ENCODE results near the gene SAMM50. TPM values are rescaled to one million over a fixed set of nuclear protein-coding genes. Genes with fewer than 3 reads are reported as not detected.

SAMM50 gene
- total RNA-seq, 1 donor from 2014 or later = 38.7 TPM

DNA sequence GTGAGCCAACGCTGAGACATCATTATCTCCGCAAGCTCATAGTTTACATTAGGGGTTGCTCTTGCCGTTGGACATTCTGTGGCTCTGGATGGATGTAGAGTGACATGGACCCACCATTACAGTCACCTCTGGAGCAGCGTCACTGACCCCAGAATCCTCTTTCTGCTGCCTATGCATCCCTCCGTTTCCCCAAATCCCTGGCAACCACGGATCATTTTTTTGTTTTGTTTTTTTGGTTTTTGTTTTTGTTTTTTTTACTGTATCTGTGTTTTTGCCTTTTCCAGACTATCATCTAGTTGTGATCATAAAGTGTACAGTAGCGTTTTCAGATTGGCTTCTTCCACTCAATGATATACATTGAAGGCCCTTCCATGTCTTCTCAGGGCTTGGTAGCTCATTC is 72.8 kb downstream of the SAMM50 start:
- DNase-seq (ENCODE audit: low spot score) = no peak

GRCh38 chr22:44029069-44029468 is 73.8 kb downstream of the SAMM50 start:
- no peak for DNase-seq (ENCODE audit: low spot score)

GRCh38 chr22:44030051-44030701 is 74.9 kb downstream of the SAMM50 start:
- DNase-seq (ENCODE audit: low spot score) = no peak

- DNase-seq (ENCODE audit: low spot score) = no peak
These were observed 75.5 kb downstream of the SAMM50 start for GRCh38 chr22:44030702-44031082.

DNA sequence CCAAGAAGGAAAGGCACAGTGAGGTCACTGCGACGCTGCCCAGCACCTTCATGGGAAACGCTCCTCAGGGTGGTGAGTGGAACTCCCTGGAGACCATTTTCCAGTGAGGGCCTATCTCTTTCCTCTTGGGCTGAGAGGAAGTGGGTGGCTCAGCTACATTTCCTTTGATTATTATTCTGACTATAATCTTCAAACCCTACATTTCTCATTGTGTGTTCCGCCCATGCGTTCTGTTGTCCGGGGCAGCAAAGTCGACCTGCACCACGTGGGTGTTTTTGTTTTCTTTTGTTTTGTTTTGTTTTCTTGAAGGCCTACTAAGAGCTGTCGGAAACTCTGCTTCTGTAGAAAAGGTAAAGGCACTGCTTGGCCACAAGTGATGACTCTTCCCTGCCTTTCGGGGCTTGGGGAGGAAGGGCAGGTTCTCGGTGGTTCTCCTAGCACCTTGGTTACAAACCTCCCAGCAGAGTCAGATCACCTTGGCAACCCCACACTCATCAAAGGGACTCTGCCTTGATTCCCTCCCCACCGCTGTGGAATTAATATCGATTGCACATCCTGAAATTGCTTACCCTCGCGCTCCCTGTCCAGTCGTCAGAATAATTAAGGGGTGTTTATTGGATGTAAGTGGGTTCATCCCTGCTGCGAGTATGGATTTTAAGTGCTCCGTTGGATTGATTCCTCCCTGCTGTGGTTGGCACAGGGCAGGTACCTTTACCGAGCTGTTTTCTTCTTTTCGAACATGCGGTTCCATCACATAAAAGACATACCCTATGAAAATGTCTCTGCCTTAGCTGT is 76.1 kb downstream of the SAMM50 start:
- DNase-seq (ENCODE audit: low spot score) = no peak

DNA sequence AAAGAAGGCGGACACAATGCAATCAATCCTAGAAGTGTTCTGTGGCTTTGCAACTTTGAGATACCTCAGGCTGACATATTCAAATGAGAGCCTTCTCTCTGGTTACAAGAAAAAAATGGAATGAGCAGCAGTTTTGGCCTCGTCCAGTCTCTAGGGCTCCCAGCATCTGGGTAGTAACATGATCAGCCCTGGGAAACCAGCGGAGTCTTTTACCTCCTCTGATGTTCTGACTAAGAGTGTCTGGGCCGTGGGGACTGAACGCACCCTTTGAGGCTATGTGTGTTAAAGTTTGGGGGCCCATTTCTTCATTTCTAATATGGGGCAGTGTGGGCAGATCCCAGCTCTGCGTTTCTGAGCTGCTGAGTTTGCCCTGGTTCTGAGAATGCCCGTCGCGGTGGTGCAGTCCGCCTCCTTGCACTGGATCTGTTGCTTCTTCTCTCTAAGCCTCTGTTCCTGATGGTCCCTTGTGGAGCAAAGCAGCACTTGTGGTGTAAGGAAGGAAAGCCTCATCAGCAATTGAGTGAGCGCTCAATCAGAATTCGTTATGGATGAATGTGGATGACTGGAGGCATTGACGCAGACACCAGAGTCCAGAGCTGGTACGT is 77.0 kb downstream of the SAMM50 start:
- DNase-seq (ENCODE audit: low spot score) = no peak

DNA sequence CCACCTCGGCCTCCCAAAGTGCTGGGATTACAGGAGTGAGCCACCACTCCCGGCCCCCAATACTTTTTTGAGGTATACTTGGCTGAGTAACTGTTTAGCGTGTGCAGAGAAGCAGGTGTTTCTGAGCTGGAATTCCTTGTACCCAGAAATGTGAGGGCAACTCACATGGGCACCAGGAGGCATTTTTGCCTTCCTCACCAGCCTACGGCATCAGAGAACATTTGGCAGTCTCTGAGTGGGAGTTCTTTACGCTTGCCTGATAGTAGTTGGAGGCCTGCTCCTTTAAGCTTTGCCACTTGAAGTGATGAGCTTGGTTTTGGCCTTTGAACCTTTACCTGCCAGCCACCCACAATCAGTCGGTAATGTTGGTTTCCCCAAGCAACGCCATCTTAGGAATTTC is 78.0 kb downstream of the SAMM50 start:
- no peak for DNase-seq (ENCODE audit: low spot score)

GRCh38 chr22:44033694-44034093 is 78.5 kb downstream of the SAMM50 start:
- no peak for DNase-seq (ENCODE audit: low spot score)

GRCh38 chr22:44037519-44038375 is 82.5 kb downstream of the SAMM50 start:
- no peak for DNase-seq (ENCODE audit: low spot score)

DNA sequence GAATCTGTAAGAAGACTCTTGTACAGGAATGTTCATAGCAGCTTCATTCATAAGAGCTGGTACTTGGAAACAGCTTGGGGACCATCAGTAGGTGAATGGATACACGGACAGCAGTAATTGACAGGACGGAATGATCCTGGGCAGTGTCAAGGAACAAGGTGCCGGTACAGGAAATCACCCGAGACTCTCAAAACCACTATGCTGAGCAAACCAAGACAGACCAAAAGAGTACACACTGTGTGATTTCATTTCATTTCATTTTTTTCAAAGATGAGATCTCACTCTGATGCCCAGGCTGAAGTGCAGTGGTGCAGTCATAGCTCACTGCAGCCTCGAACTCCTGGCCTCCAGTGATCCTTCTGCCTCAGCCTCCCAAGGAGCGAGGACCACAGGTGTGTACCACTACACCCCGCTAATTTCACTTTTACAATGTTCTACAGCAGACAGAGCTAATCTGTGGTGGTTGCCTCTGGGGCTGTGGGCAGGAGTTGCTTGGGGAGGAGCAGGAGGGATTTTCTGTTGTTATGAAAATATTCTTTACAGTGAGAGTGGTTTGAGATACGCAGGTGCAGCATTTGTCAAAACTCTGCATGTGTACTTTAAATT is 84.4 kb downstream of the SAMM50 start:
- DNase-seq (ENCODE audit: low spot score) = no peak

- no peak for DNase-seq (ENCODE audit: low spot score)
These were observed 87.3 kb downstream of the SAMM50 start for GRCh38 chr22:44042249-44043218.

DNA sequence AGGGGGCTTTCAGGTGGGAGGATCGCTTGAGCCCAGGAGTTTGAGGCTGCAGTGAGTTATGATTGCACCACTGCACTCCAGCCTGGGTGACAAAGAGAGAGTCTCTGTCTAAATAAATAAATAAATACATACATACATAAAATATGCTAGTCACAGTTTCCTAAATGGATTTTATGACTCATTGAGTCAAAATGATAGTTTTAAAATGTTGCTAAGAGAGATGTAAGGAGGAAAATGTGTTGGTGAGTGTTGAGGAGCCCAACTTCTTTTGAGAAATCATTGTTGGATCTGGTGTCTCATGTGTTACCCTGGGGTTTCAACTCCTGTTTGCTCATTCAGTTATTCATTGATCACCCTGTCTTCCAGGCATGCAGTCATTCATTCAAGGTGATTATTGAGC is 89.9 kb downstream of the SAMM50 start:
- no peak for DNase-seq (ENCODE audit: low spot score)

Other genes starting within 250 kb of the SAMM50 start
- gene EFCAB6, start 143.1 kb upstream of the SAMM50 start, total RNA-seq = 8.8 TPM
- gene SULT4A1, start 92.9 kb upstream of the SAMM50 start, total RNA-seq = 1.8 TPM
- gene PNPLA5, start 63.4 kb upstream of the SAMM50 start, total RNA-seq = not detected
- 0.75 TPM for gene PNPLA3, start 31.6 kb upstream of the SAMM50 start, total RNA-seq
- 24.4 TPM for gene PARVB, start 68.9 kb downstream of the SAMM50 start, total RNA-seq
- 13.5 TPM for gene PARVG, start 225.5 kb downstream of the SAMM50 start, total RNA-seq